HepG2 (cell line): ENCODE results near the gene METTL4. TPM values are rescaled to one million over a fixed set of nuclear protein-coding genes. Genes with fewer than 3 reads are reported as not detected.
A peak's percentile ranks its signal among the peaks of the same experiment; 100 is the strongest.

Source experiments
- ATF4 ChIP-seq, 2 experiments: fragments of 450-650 bp in 1 of 2; sonication (generic) in 1 of 2; formaldehyde crosslinking; IDR thresholded peaks; 2 replicates each; pipeline versions ENCODE4 v1.5.0 to v1.8.0; 2020 to 2022; ENCODE audit warnings: mild to moderate bottlenecking in 1 of 2, missing genetic modification reagents in 1 of 2
- BCL6 ChIP-seq: IDR thresholded peaks from 2 replicates; pipeline ENCODE4 v1.6.1; 2016; ENCODE audit warnings: missing genetic modification reagents, missing compliant biosample characterization
- ELF3 ChIP-seq: IDR thresholded peaks from 2 replicates; pipeline ENCODE4 v1.6.1; 2016; ENCODE audit warnings: missing genetic modification reagents, missing compliant biosample characterization
- GABPB1 ChIP-seq: IDR thresholded peaks from 2 replicates; pipeline ENCODE4 v1.6.1; 2016; ENCODE audit warnings: mild to moderate bottlenecking, missing genetic modification reagents, moderate library complexity, missing compliant biosample characterization
- HHEX ChIP-seq: IDR thresholded peaks from 2 replicates; pipeline ENCODE4 v1.6.1; 2016; ENCODE audit warnings: control low read depth
- MED1 ChIP-seq: sonication (generic); formaldehyde crosslinking; IDR thresholded peaks from 2 replicates; pipeline ENCODE4 v1.4.0; 2020; ENCODE audit warnings: missing genetic modification reagents
- NFAT5 ChIP-seq: sonication (generic); formaldehyde crosslinking; IDR thresholded peaks from 2 replicates; pipeline ENCODE4 v1.4.0; 2020; ENCODE audit warnings: missing genetic modification reagents
- NFE2 ChIP-seq: sonication (generic); formaldehyde crosslinking; IDR thresholded peaks from 2 replicates; pipeline ENCODE4 v1.4.0; 2020; ENCODE audit warnings: missing genetic modification reagents
- SOX6 ChIP-seq, 2 experiments: fragments of 450-650 bp in 1 of 2; sonication (generic) in 1 of 2; formaldehyde crosslinking in 1 of 2; IDR thresholded peaks; 2 replicates each; pipeline versions ENCODE4 v1.4.0 to v1.6.1; 2017 to 2020; ENCODE audit warnings: antibody characterized with exemption in 1 of 2, mild to moderate bottlenecking in 1 of 2, missing genetic modification reagents in 1 of 2
- TBX2 ChIP-seq: sonication (generic); formaldehyde crosslinking; IDR thresholded peaks from 2 replicates; pipeline ENCODE4 v1.5.0; 2020; ENCODE audit warnings: missing genetic modification reagents, mild to moderate bottlenecking, borderline replicate concordance
- U2AF1 ChIP-seq: fragments of 200-400 bp; formaldehyde crosslinking; optimal IDR thresholded peaks from 2 replicates; pipeline ENCODE3; 2017; ENCODE audit warnings: mild to moderate bottlenecking, low read depth, low read length
- ZC3H4 ChIP-seq: sonication (generic); formaldehyde crosslinking; IDR thresholded peaks from 2 replicates; pipeline ENCODE4 v1.4.0; 2020; ENCODE audit warnings: missing genetic modification reagents, borderline replicate concordance
- ZFP37 ChIP-seq: sonication (generic); formaldehyde crosslinking; IDR thresholded peaks from 2 replicates; pipeline ENCODE4 v1.4.0; 2020; ENCODE audit warnings: missing genetic modification reagents, borderline replicate concordance
- ZNF143 ChIP-seq: sonication (generic); formaldehyde crosslinking; IDR thresholded peaks from 2 replicates; pipeline ENCODE4 v1.4.0; 2020; ENCODE audit warnings: missing genetic modification reagents
- ZNF205 ChIP-seq: IDR thresholded peaks from 2 replicates; pipeline ENCODE4 v1.6.1; 2018; ENCODE audit warnings: missing biosample characterization, missing genetic modification reagents
- ZNF280D ChIP-seq: sonication (generic); formaldehyde crosslinking; IDR thresholded peaks from 2 replicates; pipeline ENCODE4 v1.5.1; 2020; ENCODE audit warnings: mild to moderate bottlenecking, missing genetic modification reagents
- ZNF382 ChIP-seq: sonication (generic); formaldehyde crosslinking; IDR thresholded peaks from 2 replicates; pipeline ENCODE4 v1.5.0; 2020; ENCODE audit warnings: missing genetic modification reagents, mild to moderate bottlenecking, borderline replicate concordance
- ZNF784 ChIP-seq: sonication (generic); formaldehyde crosslinking; IDR thresholded peaks from 2 replicates; pipeline ENCODE4 v1.5.1; 2020; ENCODE audit warnings: missing genetic modification reagents, mild to moderate bottlenecking, borderline replicate concordance
- polyA plus RNA-seq, 8 experiments: library from polyadenylated mRNA; depleted of rRNA in 3 of 8; stranded (reverse) in 7 of 8; unstranded in 1 of 8; fragments of >200 nt; fragmentation: Illumina TruSeq in 4 of 8; extraction: Trizol in 4 of 8; gene quantifications; 2 replicates each; pipeline versions ENCODE4 v1.2.1 to v1.2.3, GENCODE V29; 2011 to 2016; ENCODE audit warnings: low read depth in 4 of 8, missing spikeins in 1 of 8, mixed read lengths in 1 of 8; ENCODE audit not compliant: insufficient read depth in 1 of 8
- total RNA-seq, 5 experiments: library from RNA; depleted of rRNA; stranded (reverse); fragments of >200 nt; fragmentation: Illumina TruSeq; extraction: Trizol; gene quantifications; 2 replicates each; pipeline ENCODE4 v1.2.3, GENCODE V29; 2016; ENCODE audit warnings: low read depth in 1 of 5

The METTL4 gene
- total and polyA plus RNA-seq, 2 of the 13 experiments (the other 11 are each of a cell fraction or from before 2014, with no cell fraction given): 6.8 to 8.1 TPM

- TF ChIP-seq NFE2 (CRISPR knock-in tag) (no peak), HHEX (CRISPR knock-in tag) (no peak), U2AF1 (peak; percentile 82), ZNF784 (CRISPR knock-in tag) (peak; percentile 74; the same call in 1 of the 2 replicates), TBX2 (CRISPR knock-in tag) (peak; percentile 80), ATF4 (CRISPR knock-in tag; IDR thresholded peaks at IDR 0.05) (peak in 1 of 2 experiments; percentile 88; a peak in 2 of 4 replicates), SOX6 (IDR thresholded peaks at IDR 0.05) (no peak), SOX6 (CRISPR knock-in tag; IDR thresholded peaks at IDR 0.05) (peak; percentile 59; the same call in 1 of the 2 replicates), NFAT5 (CRISPR knock-in tag) (peak; percentile 60; the same call in 1 of the 2 replicates), GABPB1 (peak; percentile 93), ELF3 (CRISPR knock-in tag) (no peak; the same call in 1 of the 2 replicates), MED1 (CRISPR knock-in tag) (peak; percentile 63), ZNF280D (CRISPR knock-in tag) (no peak), ZNF143 (peak; percentile 70), ZNF205 (CRISPR knock-in tag) (no peak), ZFP37 (CRISPR knock-in tag) (peak; percentile 44; the same call in 1 of the 2 replicates), ZC3H4 (CRISPR knock-in tag) (peak; percentile 70; the same call in 1 of the 2 replicates), BCL6 (CRISPR knock-in tag) (no peak; the same call in 1 of the 2 replicates), ZNF382 (no peak)
Observed at GRCh38 chr18:2571200-2572170, at the start of gene METTL4, which contains the start of gene NDC80 (continued).
